ENCODE measurements around the gene MACROH2A2.
"Not testable (repeated sequence)": the region's sequence is repeated elsewhere in the genome, so short reads cannot be mapped to it uniquely, and the experiment has no call there.

Gene MACROH2A2

DNA sequence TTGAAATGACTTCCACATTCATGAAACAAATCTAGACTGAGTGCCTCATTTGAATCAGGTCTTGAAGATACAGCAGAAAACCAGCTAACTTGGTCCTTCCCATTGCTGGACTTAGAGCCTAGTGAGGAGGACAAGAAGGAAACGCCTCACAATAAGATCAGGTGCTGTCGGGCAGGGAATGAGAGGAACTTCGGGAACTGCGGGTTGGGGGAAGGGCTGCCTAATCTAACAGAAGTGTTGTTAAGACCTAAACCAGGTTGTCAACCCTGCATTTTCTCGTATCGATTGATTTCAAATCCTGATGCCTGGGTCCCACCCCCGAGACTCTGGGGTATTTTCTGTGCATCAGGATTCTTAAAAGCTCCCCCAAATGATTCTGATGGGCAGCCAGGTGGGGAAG lies 26.3 kb downstream of the MACROH2A2 start:
- H3K27me3 Mint-ChIP-seq = no peaks in the 10 kb centered on the region
- H3K27ac Mint-ChIP-seq = no peak overlapping the region
- no peaks in the 10 kb centered on the region for H3K9me3 Mint-ChIP-seq
- no peaks in the 10 kb centered on the region for H3K4me1 Mint-ChIP-seq (ENCODE audit: low read depth)
- H3K36me3 Mint-ChIP-seq (ENCODE audit: low read depth) = no peaks in the 10 kb centered on the region
- no peak overlapping the region for H3K4me3 Mint-ChIP-seq
- intact Hi-C loops (cut with micrococcal nuclease) = no loop called here

DNA sequence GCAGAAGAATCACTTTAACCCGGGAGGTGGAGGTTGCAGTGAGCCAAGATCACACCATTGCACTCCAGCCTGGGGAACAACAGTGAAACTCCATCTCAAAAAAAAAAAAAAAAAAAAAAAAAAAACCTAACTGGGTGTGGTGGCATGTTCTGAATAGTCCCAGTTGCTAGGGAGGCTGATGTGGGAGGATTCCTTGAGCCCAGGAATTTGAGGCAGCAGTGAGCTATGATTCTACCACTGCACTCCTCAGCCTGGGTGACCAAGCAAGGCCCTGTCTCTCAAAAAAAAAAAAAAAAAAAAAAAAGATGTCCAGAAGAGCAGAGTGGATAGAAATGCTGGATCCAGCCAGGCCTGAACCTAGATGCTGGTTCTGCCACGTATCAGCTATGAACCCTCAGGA lies 28.1 kb downstream of the MACROH2A2 start:
- H3K4me1 Mint-ChIP-seq (ENCODE audit: low read depth); H3K27ac Mint-ChIP-seq; H3K27me3 Mint-ChIP-seq; H3K36me3 Mint-ChIP-seq (ENCODE audit: low read depth); H3K9me3 Mint-ChIP-seq; intact Hi-C loops (cut with micrococcal nuclease); H3K4me3 Mint-ChIP-seq: not testable (repeated sequence)

DNA sequence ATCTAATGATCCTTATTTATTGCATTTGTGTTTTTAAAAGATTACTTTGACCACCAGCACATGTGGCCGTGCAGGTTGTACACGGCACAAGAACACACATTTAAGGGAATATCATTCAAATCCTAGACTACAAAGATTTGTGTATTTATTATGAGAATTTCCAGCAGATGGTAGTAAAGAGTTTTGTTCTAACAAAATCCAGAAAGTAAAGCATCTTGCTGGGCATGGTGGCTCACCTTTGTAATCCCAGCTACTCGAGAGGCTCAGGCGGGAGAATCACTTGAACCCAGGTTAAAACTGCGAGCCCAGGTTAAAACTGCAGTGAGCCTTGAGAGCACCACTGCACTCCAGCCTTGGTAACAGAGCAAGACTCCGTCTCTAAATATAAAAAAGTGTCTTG lies 31.5 kb downstream of the MACROH2A2 start:
- Mint-ChIP-seq H3K27ac (no peak overlapping the region), H3K4me3 (no peak overlapping the region), H3K27me3 (no peaks in the 10 kb centered on the region), H3K4me1 (ENCODE audit: low read depth) (peaks cover 7% of the 10 kb centered on the region), H3K36me3 (ENCODE audit: low read depth) (no peaks in the 10 kb centered on the region), H3K9me3 (no peaks in the 10 kb centered on the region)
- intact Hi-C loops (cut with micrococcal nuclease) = no loop called here

DNA sequence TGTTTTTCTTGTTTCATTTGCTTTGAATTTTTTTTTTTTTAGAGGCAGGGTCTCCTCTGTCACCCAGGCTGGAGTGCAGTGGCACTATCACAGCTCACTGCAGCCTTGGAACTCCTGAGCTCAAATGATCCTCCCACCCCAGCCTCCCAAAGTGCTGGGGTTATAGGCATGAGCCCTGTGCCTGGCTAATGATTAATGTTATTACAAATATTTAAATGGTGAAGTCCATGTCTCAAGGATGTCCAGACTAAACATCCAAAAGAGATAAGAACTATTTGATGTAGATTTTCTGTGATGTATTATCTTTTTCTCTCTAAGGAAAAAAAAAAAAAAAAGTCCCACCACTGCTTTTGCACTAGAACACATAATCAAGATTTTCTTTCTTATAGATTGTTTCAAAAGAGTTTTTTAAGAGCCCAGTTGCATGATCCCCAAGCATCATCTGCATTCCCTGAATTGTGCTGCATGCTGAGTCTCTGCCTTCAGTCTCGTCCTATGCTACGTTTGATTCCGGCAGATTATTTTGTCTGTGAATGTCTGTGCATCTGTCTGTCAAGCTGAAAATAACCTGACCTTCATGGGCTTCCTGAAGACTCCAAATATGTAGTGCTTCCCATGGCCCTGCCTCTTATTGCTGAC lies 33.4 kb downstream of the MACROH2A2 start:
- intact Hi-C loops (cut with micrococcal nuclease) = no loop called here
- Mint-ChIP-seq H3K4me3 (no peak overlapping the region), H3K4me1 (ENCODE audit: low read depth) (peaks cover 7% of the 10 kb centered on the region), H3K36me3 (ENCODE audit: low read depth) (no peaks in the 10 kb centered on the region), H3K27ac (no peak overlapping the region), H3K9me3 (no peaks in the 10 kb centered on the region), H3K27me3 (no peaks in the 10 kb centered on the region)

DNA sequence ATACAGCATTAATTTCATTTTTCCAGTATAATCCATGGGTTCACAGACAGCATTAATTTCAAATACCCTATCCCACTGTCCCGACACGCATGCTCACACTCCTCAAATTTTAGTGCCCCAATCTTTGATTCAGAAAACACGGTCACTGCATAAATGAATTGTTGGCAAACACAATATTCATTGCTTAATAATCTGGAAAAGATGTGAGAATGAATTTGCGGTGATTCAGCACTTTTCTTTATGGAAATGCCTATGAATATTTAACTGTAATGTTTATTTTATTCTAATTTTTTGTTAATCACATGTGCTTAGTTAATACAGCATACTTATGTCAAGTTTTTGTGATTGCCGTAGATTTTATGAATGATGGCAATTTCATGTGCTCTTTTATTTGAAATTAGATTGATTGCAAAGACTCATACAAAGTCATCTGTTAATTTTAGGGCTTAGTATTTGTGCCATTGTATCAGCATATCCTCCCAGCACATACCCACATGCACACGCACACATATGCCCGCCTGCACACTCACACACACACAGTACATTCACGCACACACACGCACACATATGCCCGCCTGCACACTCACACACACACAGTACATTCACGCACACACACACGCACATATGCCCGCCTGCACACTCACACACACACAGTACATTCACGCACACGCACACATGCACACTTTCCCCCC lies 35.1 kb downstream of the MACROH2A2 start:
- H3K36me3 Mint-ChIP-seq (ENCODE audit: low read depth) = no peaks in the 10 kb centered on the region
- H3K9me3 Mint-ChIP-seq = no peaks in the 10 kb centered on the region
- peaks cover 15% of the 10 kb centered on the region for H3K4me1 Mint-ChIP-seq (ENCODE audit: low read depth)
- no peaks in the 10 kb centered on the region for H3K27me3 Mint-ChIP-seq
- no peak overlapping the region for H3K27ac Mint-ChIP-seq
- no peak overlapping the region for H3K4me3 Mint-ChIP-seq
- intact Hi-C loops (cut with micrococcal nuclease) = no loop called here

DNA sequence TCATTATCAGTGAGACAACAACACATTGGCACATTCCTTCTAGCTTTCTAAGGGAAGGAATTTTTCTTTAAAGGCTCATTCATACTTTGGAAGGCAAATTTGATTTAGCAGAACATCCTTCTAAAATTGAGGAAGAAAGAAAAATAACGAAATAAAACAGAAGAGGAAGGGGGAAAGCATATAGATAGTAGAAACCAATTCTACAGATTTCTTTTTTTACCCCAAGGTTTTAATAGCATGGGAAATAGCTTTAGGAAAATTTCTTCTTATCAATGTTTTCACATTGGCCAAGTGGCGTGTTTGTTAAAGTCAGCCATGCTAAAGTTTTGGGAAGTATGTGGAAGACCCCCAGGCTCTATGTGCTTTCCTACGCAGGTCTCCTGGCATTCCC lies 35.7 kb downstream of the MACROH2A2 start:
- Mint-ChIP-seq H3K27me3 (no peaks in the 10 kb centered on the region), H3K4me1 (ENCODE audit: low read depth) (peaks cover 15% of the 10 kb centered on the region), H3K36me3 (ENCODE audit: low read depth) (no peaks in the 10 kb centered on the region), H3K9me3 (no peaks in the 10 kb centered on the region), H3K4me3 (no peak overlapping the region), H3K27ac (no peak overlapping the region)
- intact Hi-C loops (cut with micrococcal nuclease) = no loop called here

DNA sequence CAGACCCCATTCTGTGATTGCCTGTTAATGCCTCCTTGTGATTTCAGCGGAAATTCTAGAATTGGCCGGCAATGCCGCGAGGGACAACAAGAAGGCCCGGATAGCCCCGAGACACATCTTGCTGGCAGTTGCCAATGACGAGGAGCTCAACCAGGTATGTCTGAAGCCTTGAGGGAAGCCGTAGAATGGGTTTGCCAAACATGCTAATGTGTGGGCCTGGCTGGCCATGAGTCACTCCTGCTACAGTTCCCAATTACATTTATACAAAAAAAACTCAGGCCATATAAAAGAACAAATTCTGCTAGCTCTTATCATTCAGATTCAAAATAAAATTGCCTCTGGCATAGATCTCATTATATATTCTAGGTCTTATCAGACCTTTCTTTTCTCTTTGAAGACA lies 37.4 kb downstream of the MACROH2A2 start:
- Mint-ChIP-seq H3K36me3 (ENCODE audit: low read depth) (no peaks in the 10 kb centered on the region), H3K27me3 (no peaks in the 10 kb centered on the region), H3K27ac (no peak overlapping the region), H3K4me1 (ENCODE audit: low read depth) (peaks cover 15% of the 10 kb centered on the region), H3K4me3 (no peak overlapping the region), H3K9me3 (no peaks in the 10 kb centered on the region)
- intact Hi-C loops (cut with micrococcal nuclease) = no loop called here

DNA sequence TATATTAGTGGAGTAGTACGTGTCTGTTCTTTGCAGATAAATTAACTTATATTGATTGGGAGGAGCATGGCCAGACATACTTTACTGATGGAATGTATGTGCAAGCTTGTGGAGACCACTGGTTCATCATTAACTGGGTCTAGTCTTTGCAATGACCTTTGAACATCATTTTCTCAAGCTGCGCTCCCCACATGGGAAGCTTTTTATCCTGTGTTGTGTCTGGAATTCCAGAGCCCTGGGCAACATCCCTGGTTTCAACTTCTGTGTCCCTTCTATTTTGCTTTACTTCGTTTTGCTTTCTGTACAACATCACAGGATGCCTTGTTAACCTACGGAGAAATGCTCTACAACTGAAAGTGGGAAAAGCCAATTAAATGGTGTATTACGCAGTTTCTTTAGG lies 38.3 kb downstream of the MACROH2A2 start:
- Mint-ChIP-seq H3K27ac (no peak overlapping the region), H3K9me3 (no peaks in the 10 kb centered on the region), H3K27me3 (no peaks in the 10 kb centered on the region), H3K36me3 (ENCODE audit: low read depth) (no peaks in the 10 kb centered on the region), H3K4me1 (ENCODE audit: low read depth) (peaks cover 15% of the 10 kb centered on the region), H3K4me3 (no peak overlapping the region)
- intact Hi-C loops (cut with micrococcal nuclease) = no loop called here

DNA sequence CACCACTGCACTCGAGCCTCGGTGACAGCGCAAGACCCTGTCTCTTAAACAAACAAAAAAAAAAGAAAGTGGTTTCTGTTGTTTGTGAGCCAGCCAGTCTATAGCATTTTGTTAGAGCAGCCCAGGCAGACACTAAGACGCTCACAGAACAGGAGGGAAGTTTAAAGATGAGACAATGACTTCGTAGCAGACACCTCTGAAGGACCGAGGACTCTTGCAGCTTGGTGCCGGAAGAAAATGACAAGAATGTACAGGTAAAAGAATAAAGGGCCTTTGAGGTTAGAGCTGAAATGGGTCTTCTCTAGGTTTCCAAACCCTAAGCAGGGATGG lies 39.7 kb downstream of the MACROH2A2 start:
- Mint-ChIP-seq H3K9me3 (no peaks in the 10 kb centered on the region), H3K36me3 (ENCODE audit: low read depth) (no peaks in the 10 kb centered on the region), H3K27ac (no peak overlapping the region), H3K4me1 (ENCODE audit: low read depth) (peaks cover 15% of the 10 kb centered on the region), H3K4me3 (no peak overlapping the region), H3K27me3 (no peaks in the 10 kb centered on the region)
- intact Hi-C loops (cut with micrococcal nuclease) = no loop called here

DNA sequence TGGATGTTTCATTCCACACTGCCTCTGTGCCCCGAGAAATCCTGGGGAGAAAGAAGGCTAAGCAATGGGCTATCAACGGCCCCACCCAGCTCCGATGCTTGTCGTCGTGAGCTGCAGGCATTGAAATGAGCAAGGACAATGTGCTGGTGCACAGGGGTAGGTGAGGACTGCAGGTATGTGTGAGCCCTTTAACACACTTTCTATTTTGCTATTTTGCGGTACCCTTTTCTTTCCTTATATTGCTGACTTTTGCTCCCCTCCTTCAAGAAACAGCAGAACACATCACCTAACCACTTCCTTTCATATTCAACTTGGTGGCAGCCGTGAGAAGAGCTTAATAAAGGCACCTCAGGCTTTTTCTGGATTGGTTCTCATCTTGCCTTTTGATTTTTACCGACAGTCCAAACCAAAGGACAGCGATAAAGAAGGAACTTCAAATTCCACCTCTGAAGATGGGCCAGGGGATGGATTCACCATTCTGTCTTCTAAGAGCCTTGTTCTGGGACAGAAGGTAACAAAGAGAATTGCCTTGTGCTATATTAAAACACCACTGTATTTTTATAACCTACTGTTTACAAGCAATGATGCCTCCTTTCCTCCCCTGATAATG lies 40.8 kb downstream of the MACROH2A2 start:
- H3K4me3 Mint-ChIP-seq = no peak overlapping the region
- H3K27ac Mint-ChIP-seq = no peak overlapping the region
- intact Hi-C loops (cut with micrococcal nuclease) = no loop called here
- H3K9me3 Mint-ChIP-seq = no peaks in the 10 kb centered on the region
- peaks cover 9% of the 10 kb centered on the region for H3K4me1 Mint-ChIP-seq (ENCODE audit: low read depth)
- H3K36me3 Mint-ChIP-seq (ENCODE audit: low read depth) = no peaks in the 10 kb centered on the region
- H3K27me3 Mint-ChIP-seq = no peaks in the 10 kb centered on the region

DNA sequence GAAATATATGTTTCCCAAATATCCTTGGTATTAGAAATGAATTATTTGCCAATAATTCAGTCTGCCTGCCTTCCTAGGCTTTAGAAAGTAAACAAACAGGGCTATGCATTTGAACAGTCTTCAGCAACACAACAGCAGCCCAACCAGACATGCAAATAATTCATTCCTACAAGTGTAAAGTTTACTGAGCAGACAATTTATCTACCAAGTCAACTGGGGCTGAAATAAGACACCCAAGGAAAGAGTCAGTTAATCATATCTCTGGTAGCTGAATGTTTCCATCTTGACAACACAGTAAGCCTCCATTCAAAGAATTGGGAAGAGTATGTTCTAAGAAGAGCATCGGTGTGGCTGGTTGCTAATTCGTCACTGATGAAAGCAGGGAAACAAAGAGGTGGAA lies 41.6 kb downstream of the MACROH2A2 start:
- Mint-ChIP-seq H3K27me3 (no peaks in the 10 kb centered on the region), H3K36me3 (ENCODE audit: low read depth) (no peaks in the 10 kb centered on the region), H3K27ac (no peak overlapping the region), H3K9me3 (no peaks in the 10 kb centered on the region), H3K4me3 (no peak overlapping the region), H3K4me1 (ENCODE audit: low read depth) (peaks cover 8% of the 10 kb centered on the region)
- intact Hi-C loops (cut with micrococcal nuclease) = no loop called here

DNA sequence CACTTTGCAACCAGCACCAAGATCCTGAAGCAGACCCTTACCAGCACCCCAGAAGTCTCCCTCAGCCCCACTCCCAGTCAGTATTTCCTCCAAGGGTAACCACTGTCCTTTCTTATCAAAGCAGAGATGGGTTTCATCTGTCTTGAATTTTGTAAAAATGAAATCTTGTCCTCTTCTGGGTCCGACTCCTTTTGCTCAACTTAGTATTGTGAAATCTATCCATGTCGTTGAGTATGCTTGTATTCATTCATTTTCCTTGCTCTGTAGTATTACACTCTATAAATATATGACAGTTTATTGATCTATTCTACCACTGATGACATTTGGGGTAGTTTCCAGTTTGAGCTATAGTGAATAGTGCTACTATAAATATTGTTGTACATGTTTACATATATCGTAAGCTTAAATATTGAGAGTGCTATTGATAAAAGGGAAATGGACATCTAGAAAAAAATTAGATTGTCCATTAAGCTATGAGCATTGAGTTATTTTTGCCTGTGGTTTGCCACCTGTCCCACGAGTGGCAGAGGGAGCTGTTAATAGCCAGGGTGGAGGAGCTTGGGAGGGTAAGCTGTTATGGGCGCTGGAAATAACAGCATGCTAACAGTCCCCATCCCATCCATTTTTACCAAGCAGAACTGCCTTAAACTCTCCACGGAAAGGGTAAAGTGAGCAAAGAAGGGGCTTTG lies 43.5 kb downstream of the MACROH2A2 start:
- no peaks in the 10 kb centered on the region for H3K27me3 Mint-ChIP-seq
- no peak overlapping the region for H3K4me3 Mint-ChIP-seq
- no peaks in the 10 kb centered on the region for H3K9me3 Mint-ChIP-seq
- intact Hi-C loops (cut with micrococcal nuclease) = no loop called here
- H3K4me1 Mint-ChIP-seq (ENCODE audit: low read depth) = peaks cover 8% of the 10 kb centered on the region
- H3K27ac Mint-ChIP-seq = no peak overlapping the region
- H3K36me3 Mint-ChIP-seq (ENCODE audit: low read depth) = no peaks in the 10 kb centered on the region

DNA sequence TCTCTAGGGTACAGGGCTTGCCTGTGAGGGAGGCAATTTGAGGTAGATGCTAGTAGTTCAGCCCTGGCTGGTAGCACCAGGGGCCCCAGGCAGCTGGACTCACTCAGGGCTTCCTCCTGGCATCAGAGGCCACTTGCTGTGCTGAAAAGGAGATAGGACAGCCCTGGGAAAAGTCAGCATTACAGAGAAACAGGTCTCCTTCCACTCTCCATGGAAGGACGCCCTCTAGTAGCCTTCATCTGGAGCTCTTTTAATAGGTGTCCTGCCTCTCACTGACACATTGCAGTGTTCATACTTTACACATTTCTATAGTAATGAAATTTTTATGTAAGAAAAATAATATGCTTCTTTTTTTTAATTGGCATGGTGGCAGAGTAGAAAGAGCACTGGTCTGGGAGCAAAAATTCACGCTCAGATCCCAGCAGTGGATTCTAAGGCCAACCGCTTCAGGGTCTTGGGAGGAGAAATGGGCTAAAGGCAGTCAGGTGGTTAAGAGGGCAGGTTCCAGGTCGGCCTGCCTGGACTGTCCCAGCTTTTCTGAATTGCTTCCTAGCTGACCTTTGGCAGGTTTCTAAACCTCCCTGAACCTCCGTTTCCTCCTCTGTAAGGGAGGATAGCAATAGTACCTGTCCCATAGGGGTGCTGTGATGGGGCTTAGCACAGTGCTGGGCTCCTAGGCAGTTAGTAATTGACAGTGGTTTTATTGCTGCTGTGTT lies 44.2 kb downstream of the MACROH2A2 start:
- peaks cover 5% of the 10 kb centered on the region for H3K4me1 Mint-ChIP-seq (ENCODE audit: low read depth)
- H3K36me3 Mint-ChIP-seq (ENCODE audit: low read depth) = no peaks in the 10 kb centered on the region
- no peak overlapping the region for H3K27ac Mint-ChIP-seq
- intact Hi-C loops (cut with micrococcal nuclease) = no loop called here
- no peak overlapping the region for H3K4me3 Mint-ChIP-seq
- H3K9me3 Mint-ChIP-seq = no peaks in the 10 kb centered on the region
- H3K27me3 Mint-ChIP-seq = no peaks in the 10 kb centered on the region

DNA sequence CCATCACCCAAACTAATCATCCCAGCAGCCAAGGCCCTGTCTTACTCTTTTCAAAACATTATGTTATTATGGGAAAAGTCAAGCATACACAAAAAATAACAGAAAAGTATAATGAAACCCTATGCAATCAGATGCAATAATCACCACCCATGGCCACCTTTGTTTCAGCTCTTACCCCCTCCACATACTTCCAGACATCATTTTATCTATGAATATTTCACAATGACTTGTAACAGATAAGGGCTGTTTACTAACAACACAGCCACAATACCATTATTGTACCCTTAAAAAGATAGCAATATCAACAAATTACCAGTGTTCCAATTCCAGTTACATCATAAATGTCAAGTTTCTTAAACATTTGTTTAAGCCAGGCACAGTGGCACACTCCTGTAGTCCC lies 44.8 kb downstream of the MACROH2A2 start:
- no peaks in the 10 kb centered on the region for H3K4me1 Mint-ChIP-seq (ENCODE audit: low read depth)
- no peak overlapping the region for H3K4me3 Mint-ChIP-seq
- no peaks in the 10 kb centered on the region for H3K9me3 Mint-ChIP-seq
- H3K36me3 Mint-ChIP-seq (ENCODE audit: low read depth) = no peaks in the 10 kb centered on the region
- no peak overlapping the region for H3K27ac Mint-ChIP-seq
- no peaks in the 10 kb centered on the region for H3K27me3 Mint-ChIP-seq
- intact Hi-C loops (cut with micrococcal nuclease) = no loop called here
